Measurements from ENCODE around the gene GLIPR1L2.

- TF ChIP-seq CTCF (IDR thresholded peaks at IDR 0.05) (no peak), EP300 (IDR thresholded peaks at IDR 0.05) (no peak), POLR2A (IDR thresholded peaks at IDR 0.05) (no peak)
These were observed 52.8 kb downstream of the GLIPR1L2 start for GRCh38 chr12:75443709-75444108.

Measured in ovary (tissue), 3 donors.